IPS-NIHi7 (cell line): ENCODE data around the gene ABCC3.
A peak's percentile ranks its signal among the peaks of the same experiment; 100 is the strongest.

Experiments
- DNase-seq: peaks from one replicate; pipeline ENCODE4 v3.0.0; 2012; ENCODE audit warnings: mixed read lengths; ENCODE audit errors: extremely low spot score

ABCC3 gene

DNA sequence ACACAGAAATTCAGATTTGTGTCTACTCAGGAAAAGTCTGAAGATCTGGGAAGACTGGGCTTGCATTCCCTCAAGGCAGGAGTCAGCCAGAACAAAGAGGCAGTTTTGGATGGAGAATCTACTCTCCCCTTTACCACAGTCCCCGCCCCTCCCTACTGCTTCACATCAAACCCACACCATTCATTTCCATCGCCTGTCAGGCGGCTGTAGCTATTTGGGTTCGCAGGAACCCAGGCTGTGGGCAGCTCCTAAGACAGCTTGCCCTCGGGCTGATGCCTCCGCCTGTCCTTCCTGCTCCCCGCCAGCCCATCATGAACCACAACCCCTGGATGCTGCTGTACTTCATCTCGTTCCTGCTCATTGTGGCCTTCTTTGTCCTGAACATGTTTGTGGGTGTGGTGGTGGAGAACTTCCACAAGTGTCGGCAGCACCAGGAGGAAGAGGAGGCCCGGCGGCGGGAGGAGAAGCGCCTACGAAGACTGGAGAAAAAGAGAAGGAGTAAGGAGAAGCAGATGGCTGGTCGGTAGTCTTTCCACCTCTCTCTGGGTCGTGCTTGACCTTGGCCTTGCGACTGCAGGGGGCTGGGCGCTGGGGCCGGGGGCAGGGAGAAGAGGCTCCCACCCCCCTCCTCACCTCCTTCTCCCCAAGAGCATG is 27.0 kb upstream of the ABCC3 start:
- DNase-seq: no peak

DNA sequence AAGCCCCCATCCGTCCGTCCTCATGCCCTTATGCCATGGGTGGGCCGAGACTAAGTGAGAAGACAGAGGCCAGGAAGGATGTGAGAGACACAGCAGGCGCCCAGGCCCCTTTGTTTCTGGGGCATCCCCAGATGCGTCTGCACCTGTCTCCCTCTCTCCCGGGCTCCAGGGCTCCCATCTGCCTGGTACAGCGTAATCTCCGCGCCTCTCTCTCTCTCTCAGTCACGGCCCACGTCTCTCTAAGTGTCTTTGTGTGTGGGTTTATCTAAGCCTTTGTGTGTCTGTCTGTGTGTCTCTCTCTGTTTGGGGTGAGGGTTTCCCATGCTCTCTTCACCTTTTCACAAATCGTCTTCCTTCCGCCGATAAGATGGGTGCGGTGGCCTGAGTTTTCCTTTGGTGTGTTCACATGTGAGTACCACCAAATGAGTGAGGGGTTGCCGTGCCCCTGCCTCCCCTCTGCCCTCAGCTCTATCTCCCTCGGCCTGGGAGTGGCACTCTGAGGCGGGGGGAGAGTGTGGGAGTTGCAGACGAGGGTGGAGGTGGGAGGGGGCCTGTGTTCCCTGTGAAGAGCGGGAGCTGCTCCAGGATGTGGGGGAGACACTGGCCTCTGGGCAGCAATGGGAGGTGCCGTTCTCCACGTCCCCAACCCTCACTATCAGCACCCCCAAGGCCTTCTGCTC is 25.8 kb upstream of the ABCC3 start:
- DNase-seq: no peak

DNA sequence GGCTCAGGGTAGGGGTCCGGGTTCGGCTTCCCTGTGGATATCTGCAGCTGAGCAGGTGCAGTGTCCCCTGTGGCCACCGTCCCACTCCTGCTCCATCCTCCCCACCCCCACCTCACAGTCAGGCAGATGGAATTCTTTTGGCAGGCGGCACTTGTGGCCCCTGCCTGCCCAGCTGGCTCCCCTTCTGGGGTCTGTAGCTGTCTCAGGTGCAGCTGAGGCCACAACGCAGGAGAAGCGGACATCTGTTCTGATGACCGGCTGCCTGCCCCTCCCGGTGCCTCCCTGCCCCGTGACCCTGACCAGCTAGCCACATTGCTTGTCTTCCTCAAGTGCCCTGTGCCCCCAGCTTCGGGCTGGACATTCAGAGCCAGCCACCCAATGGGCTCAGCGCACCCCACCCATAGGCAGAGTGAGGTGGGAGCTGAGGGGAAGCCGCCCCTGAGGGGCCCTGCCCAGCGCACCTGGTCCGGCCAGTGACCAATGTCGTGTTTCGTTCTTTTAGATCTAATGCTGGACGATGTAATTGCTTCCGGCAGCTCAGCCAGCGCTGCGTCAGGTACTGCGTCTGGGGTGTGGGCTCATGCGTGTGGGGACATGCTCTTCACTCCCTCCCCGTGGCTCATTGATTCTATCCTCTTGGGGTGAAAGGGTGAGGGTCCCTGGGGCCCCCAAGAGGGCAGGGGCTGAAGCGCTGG is 25.2 kb upstream of the ABCC3 start:
- DNase-seq: no peak

DNA sequence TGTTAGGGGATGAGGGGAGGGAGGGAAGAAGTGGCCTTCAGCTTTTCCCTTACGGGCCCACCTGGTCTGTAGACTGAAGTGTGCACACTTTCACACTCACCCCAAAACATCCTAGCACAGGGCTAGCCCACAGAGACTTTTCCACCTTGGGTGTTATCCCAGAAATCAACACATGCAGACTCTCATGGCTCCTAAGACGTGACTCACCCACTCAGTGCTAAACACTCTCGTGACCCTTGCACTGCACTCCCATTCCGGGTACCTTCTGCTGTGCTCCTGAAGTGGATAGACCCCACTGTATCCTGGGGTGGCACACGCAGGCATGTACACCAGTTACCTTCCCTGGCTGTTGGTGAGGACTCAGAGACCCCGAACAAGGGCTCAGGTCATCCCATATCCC is 23.0 kb upstream of the ABCC3 start:
- DNase-seq: no peak

DNA sequence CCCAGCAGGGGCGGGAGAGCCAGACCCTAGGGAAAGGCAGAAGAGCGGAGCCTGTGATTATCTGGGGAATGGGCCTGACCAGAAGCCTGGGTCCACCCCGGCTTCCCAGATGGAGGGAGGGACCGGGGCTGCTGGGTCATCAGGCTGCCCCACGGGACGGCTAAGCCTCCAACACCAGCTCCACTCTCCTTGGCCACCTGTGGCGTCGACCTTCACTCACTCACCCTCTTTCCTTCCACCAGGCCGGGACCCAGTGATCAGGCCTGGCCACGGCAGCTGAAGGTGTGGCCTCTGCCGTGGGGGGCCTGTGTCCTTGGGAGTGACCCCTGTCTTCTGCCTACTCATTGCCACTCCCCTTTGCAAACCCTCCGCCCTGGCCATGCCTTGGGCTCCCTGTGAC is 22.4 kb upstream of the ABCC3 start:
- no peak for DNase-seq

DNA sequence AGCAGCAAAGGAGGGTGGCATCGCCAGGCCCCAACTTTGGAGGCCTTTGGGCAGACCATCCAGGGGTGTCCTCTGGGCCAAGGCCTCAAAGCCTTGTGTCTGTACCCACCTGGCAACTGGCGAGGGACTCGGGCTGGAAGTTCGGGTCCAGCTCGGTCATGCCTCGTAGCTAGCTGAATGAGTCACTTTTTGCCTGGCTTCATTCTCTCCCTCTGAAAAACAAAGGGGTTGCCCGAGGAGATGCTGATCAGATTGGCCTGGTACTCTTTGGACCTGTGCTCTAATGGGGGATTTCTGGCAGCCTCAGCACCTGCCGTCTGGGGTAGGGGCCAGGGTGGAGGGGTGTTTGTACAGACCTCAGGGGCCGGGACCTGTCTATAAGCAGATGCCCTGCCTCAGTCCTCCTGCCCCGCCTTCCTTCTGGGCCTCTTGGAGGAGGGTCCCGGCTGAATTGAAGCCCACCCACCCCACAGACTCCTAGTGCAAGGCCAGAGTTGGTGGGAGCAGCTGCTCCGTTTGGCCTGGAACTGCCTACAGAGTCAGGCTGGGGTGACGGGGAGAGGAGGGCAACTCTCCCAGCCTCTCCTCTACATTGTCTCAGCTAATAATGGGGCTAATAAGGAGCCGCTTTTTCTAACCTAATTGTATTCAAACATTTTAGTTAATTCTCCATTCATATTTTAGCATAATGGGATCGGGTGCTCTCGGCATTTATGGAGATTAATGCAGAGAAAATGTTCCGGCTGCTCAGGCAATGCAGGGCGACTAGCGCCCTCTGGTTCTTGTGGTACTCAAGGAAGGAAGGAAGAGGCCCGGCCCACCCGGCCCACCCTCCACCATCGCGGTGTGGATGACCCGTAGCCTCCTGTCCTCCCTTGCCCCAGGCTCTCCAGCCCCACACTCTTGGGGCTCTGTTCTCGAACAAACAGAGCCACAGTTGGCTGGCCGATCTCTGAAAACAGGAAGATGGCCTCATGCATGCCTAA is 21.4 kb upstream of the ABCC3 start:
- peak; percentile 57 for DNase-seq

DNA sequence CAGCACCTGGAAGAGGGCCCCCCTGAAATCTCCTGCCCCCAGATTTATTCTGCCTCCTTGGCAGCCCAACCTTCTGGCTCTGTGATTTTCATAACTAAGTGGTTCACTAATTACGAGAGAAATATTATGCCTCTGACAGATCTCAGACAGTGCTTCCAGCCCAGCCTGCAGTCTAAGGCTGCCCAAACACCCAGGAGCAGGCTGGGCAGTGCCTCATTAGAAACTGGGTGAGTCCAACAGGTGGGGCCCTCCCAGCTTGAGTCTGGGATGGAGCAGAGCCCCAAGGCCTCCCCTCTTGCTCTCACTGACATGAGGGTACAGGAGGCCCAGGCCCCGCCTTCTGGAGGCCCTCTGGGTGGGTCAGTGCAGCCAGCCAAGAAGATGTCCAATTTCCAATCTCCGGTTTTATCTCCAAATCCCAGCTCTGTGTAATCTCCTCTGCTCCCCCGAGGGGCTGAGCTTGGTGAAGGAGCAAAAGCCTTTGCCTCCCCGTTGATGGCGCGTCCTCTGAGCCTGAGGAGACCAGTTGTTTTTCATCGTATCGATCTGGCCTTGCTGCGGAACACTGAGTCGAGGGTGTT is 20.1 kb upstream of the ABCC3 start:
- DNase-seq: no peak

DNA sequence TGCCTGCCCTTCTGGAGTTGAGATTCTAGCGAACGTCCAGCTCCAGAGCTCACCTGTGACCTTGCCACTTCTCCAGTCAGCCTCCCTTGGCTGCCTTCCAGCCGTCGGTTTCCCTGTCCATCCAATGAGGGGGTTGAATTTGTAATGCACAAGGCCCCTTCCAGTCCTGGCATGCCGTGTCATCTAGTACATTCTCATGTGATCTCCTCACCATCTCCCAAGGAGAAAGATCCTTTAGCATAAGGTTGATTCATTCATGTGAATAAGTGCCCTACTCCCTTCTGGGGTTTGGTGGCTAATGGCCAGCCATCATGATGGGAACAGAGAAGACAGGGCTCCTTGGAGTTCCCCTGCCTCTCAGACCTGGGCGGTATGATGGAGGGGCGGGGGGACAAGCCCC is 18.9 kb upstream of the ABCC3 start:
- DNase-seq: no peak

DNA sequence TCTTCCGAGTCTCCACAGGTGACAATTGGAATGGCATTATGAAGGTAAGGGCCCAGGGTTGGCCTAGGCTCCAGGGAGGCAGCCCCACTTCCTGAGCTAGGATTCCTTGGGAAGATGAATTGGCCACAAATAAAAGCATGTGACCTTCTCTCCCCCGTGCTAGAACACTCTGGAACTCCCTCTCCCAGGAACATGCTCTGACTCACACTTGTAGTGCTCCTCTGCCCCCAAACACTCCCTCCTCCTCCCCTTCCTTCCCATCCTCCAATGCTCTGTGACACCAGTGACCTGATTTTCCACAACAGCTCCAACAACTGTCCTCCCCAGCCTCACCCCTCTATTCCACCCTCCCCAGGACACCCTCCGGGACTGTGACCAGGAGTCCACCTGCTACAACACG is 16.4 kb upstream of the ABCC3 start:
- no peak for DNase-seq

DNA sequence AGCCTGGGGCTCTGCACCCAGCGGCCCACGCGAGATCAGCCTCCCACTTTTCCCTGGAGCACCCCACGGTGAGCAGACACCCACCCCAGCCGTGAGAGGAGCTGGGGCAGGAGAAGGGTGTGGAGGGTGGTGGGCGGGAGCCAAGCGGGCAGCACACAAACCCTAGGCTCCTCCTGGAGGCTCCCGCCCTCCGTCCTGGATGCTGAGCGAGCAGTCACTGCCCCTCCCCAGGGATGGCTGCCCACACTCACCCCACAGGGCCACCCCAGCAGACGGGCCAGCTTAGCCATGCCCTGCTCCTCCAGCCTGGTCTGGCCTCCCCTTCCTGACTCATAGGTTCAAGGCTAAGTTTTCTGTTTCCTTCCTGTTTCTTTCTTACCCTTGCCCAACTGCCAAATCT is 15.7 kb upstream of the ABCC3 start:
- DNase-seq: no peak

DNA sequence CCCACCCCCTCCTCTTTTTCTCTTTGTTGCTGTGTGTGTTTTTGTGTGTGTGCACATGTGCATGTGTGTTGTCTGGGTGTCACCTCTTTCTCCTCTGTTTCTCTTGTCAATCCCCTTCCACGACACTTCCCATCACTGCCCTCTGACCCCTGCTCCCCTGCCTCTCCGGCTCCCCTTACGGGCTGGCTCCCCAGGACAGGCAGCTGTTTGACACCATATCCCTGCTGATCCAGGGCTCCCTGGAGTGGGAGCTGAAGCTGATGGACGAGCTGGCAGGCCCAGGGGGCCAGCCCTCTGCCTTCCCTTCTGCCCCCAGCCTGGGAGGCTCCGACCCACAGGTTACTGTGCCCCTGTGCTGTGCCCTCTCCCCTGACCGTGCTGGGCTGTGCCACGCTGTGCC is 15.2 kb upstream of the ABCC3 start:
- DNase-seq: no peak

DNA sequence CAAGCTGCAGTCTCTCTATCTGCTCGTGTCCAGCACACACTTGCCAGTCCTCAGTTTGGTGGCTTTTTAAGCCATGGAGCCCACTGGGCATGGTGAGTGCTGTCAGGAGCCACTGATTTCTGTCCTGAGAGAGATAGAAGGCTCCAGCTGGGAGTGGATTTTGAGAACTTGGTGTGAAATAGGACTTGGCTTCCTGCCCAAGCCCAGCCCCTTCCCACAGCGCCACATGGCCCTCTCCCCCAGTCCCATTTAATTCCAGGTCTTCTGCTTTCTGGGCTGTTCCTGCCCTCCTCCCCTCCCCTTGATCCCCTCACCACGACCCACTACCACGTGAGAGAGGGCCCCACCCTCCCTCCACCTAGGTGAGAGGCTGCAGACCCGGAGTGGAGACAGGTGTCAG is 14.4 kb upstream of the ABCC3 start:
- no peak for DNase-seq

DNA sequence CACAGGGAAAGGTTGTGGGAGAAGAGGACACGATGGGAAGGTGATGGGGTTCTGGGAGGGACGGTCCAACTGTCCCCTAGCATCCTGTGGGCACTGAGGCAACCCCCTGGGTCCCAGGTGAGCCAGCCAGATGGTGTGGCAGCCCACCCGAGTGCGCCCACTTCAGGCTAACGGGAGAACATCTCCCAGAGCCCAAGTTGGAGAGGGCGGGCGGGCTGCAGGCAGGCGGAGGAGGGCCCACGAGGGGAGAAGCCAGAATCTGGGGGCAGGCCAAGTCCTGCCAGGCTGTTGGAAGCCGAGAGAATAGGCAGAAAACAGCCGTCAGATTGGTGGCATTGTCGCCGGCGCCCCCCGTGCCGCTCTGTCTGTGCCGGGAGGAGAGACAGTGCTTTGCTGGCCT is 13.8 kb upstream of the ABCC3 start:
- peak; percentile 84 for DNase-seq

DNA sequence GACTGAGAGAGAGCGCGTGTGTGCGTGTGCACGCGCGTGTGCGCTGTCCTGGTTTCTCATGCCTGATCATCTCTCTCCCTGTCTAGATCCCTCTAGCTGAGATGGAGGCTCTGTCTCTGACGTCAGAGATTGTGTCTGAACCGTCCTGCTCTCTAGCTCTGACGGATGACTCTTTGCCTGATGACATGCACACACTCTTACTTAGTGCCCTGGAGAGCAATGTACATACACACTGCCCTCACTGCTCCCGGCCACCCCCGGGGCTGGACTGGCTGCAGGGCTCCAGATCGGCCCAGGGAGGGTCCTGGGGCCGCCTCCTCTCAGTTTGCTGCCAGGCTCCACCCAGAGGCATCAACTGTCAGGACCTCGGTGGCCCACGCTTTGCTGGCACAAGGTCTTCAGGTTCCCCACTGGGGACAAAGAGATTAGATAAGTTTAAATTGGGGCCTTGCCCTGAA is 13.1 kb upstream of the ABCC3 start:
- no peak for DNase-seq

DNA sequence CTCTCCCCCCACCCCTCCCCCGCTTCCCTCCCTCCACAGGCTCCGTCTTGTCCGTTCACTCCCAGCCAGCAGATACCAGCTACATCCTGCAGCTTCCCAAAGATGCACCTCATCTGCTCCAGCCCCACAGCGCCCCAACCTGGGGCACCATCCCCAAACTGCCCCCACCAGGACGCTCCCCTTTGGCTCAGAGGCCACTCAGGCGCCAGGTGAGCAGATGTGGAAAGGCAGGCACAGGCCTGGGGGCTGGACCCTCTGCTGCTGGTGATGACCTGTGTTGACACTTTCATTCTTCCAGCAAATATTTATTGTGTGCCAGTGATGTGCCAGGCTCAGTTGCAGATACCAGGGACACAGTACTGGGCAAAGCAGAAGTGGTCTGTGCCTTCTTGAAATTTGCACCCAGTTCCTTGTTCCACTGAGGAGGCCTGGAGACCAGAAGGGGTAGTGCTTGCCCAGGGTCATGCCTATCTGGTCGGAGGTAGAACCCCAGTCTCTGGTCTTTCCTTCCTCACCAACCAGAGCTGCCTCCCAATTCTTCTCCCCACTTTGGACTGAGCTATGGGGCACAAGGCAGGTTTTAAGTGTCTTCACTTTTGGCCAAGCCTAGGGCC is 10.3 kb upstream of the ABCC3 start:
- DNase-seq: no peak

DNA sequence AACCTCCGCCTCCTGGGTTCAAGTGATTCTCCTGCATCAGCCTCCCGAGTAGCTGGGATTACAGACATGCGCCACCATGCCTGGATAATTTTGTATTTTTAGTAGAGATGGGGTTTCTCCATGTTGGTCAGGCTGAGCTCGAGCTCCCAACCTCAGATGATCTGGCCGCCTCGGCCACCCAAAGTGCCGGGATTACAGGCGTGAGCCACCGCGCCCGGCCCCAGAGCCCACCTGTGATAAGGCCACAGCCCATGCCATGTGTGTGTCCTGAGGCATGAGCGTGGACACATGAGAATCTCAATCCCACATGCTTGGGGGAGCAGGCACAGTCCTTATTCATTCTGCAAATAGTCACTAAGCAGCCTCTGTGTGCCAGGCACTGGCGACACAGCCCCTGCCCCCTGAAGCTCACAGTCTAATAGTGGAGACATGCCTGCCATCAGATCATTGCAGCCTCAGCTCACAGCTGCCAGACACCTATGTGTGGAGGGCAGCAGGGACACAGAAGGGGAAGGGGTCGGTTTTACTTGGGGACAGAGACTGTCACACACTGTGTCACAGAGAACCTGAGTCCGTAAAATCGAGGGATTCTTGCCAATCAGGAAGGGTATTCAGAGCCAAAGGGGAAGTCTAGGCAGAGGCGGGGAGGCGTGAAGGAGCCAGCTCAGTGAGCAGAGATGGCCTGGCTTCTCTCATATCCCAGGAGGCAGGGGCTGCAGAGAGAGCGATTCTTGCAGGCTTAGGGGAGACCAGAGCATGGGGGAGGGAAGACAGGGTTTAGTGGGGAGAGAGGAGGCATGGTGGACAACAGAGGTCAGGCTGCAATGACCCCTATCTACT is 9.4 kb upstream of the ABCC3 start:
- DNase-seq: no peak

DNA sequence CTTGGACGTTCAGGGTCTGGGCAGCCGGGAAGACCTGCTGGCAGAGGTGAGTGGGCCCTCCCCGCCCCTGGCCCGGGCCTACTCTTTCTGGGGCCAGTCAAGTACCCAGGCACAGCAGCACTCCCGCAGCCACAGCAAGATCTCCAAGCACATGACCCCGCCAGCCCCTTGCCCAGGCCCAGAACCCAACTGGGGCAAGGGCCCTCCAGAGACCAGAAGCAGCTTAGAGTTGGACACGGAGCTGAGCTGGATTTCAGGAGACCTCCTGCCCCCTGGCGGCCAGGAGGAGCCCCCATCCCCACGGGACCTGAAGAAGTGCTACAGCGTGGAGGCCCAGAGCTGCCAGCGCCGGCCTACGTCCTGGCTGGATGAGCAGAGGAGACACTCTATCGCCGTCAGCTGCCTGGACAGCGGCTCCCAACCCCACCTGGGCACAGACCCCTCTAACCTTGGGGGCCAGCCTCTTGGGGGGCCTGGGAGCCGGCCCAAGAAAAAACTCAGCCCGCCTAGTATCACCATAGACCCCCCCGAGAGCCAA is 8.6 kb upstream of the ABCC3 start:
- DNase-seq: peak; percentile 87

DNA sequence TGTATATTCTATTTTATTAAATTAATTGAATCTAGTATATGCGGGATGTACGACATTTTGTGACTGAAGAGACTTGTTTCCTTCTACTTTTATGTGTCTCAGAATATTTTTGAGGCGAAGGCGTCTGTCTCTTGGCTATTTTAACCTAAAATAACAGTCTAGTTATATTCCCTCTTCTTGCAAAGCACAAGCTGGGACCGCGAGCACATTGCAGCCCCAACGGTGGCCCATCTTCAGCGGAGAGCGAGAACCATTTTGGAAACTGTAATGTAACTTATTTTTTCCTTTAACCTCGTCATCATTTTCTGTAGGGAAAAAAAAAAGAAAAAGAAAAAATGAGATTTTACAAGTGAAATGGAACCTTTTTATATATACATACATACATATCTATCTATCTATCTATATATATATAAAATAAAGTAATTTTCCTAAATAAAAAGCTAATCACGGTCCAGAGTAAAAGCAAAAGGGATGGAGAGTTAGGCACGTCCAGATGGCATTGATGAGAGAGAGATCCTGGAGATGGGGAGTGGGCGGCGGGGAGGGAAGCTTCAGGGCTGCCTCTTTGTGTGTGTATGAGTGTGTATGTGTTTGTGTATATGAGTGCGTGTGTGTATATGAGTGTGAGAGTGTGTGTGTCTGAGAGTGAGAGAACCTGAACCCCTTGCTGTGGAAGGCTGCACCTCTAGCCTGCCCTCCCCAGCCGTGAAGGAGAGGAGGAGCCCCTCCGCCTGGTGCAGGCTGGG is 7.5 kb upstream of the ABCC3 start:
- no peak for DNase-seq
